ENCODE results near the gene SMAD3.

- TF ChIP-seq REST (IDR thresholded peaks at IDR 0.05): no peak
- no peak for TF ChIP-seq CTCF (IDR thresholded peaks at IDR 0.05; ENCODE audit: low read depth, low read length, missing input control)
- no peak for TF ChIP-seq YY1 (IDR thresholded peaks at IDR 0.05)
- TF ChIP-seq ATF3 (IDR thresholded peaks at IDR 0.05): no peak
- TF ChIP-seq GABPA (IDR thresholded peaks at IDR 0.05 in 1 of 2, conservative IDR thresholded peaks at IDR 0.05 in 1 of 2): no peak
- TF ChIP-seq FOXA1 (IDR thresholded peaks at IDR 0.05): no peak
- no peak for TF ChIP-seq MAX (IDR thresholded peaks at IDR 0.05)
- no peak for TF ChIP-seq SP1 (IDR thresholded peaks at IDR 0.05)
- no peak for TF ChIP-seq RAD21 (IDR thresholded peaks at IDR 0.05)
- no peak for TF ChIP-seq JUND (IDR thresholded peaks at IDR 0.05)
- no peak for TF ChIP-seq HNF4G (IDR thresholded peaks at IDR 0.05)
- no peak for TF ChIP-seq ZBTB33 (IDR thresholded peaks at IDR 0.05)
These were observed 52.0 kb downstream of the SMAD3 start for GRCh38 chr15:67117370-67117769.

Measured in liver (tissue), 3 donors.